HL-60 (cell line): ENCODE measurements around the gene CTBP2.

Source experiments
- DNase-seq, 2 experiments: peaks; one replicate each; pipeline ENCODE4 v3.0.0-alpha.2; 2010 to 2020; ENCODE audit warnings: low read depth in 1 of 2, low spot score in 1 of 2
- H3K27ac ChIP-seq: fragments of 250-450 bp; sonication (Bioruptor Pico); replicated peaks from 2 replicates; pipeline ENCODE4 v1.5.1; 2020; ENCODE audit warnings: mild to moderate bottlenecking, moderate library complexity
- H3K27me3 ChIP-seq: fragments of 250-450 bp; sonication (Bioruptor Pico); 2 replicates; pipeline ENCODE4 v1.5.1; 2021; ENCODE audit warnings: mild to moderate bottlenecking, moderate library complexity; ENCODE audit not compliant: insufficient read depth, poor library complexity, severe bottlenecking
- H3K4me3 ChIP-seq: replicated peaks from 2 replicates; pipeline ENCODE4 v1.5.1; 2011; ENCODE audit warnings: mild to moderate bottlenecking, control low read depth, low read length; ENCODE audit not compliant: insufficient read depth
- CTCF ChIP-seq: IDR thresholded peaks from one replicate; pipeline ENCODE4 v1.5.1; 2011; ENCODE audit warnings: low read length, control low read depth, inconsistent platforms; ENCODE audit not compliant: insufficient read depth
- GABPA ChIP-seq: IDR thresholded peaks from 2 replicates; pipeline ENCODE4 v1.6.1; 2012; ENCODE audit warnings: low read depth
- POLR2AphosphoS5 ChIP-seq: IDR thresholded peaks from 2 replicates; pipeline ENCODE4 v1.6.1; 2012; ENCODE audit warnings: low read depth
- REST ChIP-seq: IDR thresholded peaks from 2 replicates; pipeline ENCODE4 v1.6.1; 2012; ENCODE audit warnings: low read depth; ENCODE audit not compliant: insufficient replicate concordance
- SPI1 ChIP-seq: IDR thresholded peaks from 2 replicates; pipeline ENCODE4 v1.6.1; 2012; ENCODE audit warnings: low read depth, mild to moderate bottlenecking, borderline replicate concordance

CTBP2 gene

GRCh38 chr10:125013529-125013872 is 146.9 kb downstream of the CTBP2 start:
- DNase-seq, result no peak
- H3K27me3 ChIP-seq, result no peaks in the 10 kb centered on the region
- TF ChIP-seq SPI1 (no peak), CTCF (no peak), REST (no peak), GABPA (no peak), POLR2AphosphoS5 (no peak)
- H3K4me3 ChIP-seq, result no peak overlapping the region
- no peak overlapping the region for H3K27ac ChIP-seq

- Histone ChIP-seq H3K27ac (no peak overlapping the region), H3K27me3 (no peaks in the 10 kb centered on the region), H3K4me3 (no peak overlapping the region)
- DNase-seq, result no peak
- TF ChIP-seq POLR2AphosphoS5 (no peak), GABPA (no peak), SPI1 (no peak), CTCF (no peak), REST (no peak)
Observed at GRCh38 chr10:125012851-125013528, 147.4 kb downstream of the CTBP2 start.

GRCh38 chr10:125011926-125012705 is 148.2 kb downstream of the CTBP2 start:
- Histone ChIP-seq H3K27me3 (no peaks in the 10 kb centered on the region), H3K4me3 (no peak overlapping the region), H3K27ac (no peak overlapping the region)
- no peak for DNase-seq
- TF ChIP-seq CTCF (no peak), SPI1 (no peak), POLR2AphosphoS5 (no peak), GABPA (no peak), REST (no peak)
